CD4-positive, alpha-beta memory T cell (primary cell): ENCODE measurements around the gene ZC3H7B. TPM values are rescaled to one million over a fixed set of nuclear protein-coding genes. Genes with fewer than 3 reads are reported as not detected.

Experiments
- CTCF ChIA-PET: fragments of 350-600 bp; sonication (Branson Sonifier 250); formaldehyde crosslinking; loops from one replicate; lab custom pipeline; 2021; ENCODE audit warnings: inconsistent platforms; ENCODE audit not compliant: partially characterized antibody; lab: Charles Lee
- POLR2A ChIA-PET: fragments of 350-600 bp; sonication (Branson Sonifier 250); formaldehyde crosslinking; loops from one replicate; lab custom pipeline; 2021; ENCODE audit not compliant: partially characterized antibody; lab: Charles Lee
- DNase-seq, 5 donors: peaks; one replicate each; pipeline versions ENCODE4 v3.0.0 to v3.0.0-alpha.2; 2020 to 2022; ENCODE audit warnings: mixed read lengths in 1 of 5
- H3K27ac ChIP-seq: one replicate; pipeline ENCODE4 v1.7.0; 2013; ENCODE audit warnings: low read depth, low read length
- H3K27me3 ChIP-seq: 2 replicates; pipeline ENCODE4 v1.7.0; 2013; ENCODE audit warnings: mild to moderate bottlenecking, low read length, moderate library complexity; ENCODE audit not compliant: insufficient read depth
- H3K36me3 ChIP-seq: 2 replicates; pipeline ENCODE4 v1.7.0; 2013; ENCODE audit warnings: mild to moderate bottlenecking, low read length, moderate library complexity; ENCODE audit not compliant: insufficient read depth
- H3K4me1 ChIP-seq: 2 replicates; pipeline ENCODE4 v1.7.0; 2013; ENCODE audit warnings: mild to moderate bottlenecking, low read length, moderate library complexity; ENCODE audit not compliant: insufficient read depth
- H3K4me3 ChIP-seq, 2 donors: one replicate each; pipeline ENCODE4 v1.7.0; 2013; ENCODE audit warnings: low read length in 2 of 2, mild to moderate bottlenecking in 1 of 2
- H3K9me3 ChIP-seq, 2 donors: one replicate each; pipeline ENCODE4 v1.7.0; 2013; ENCODE audit warnings: low read length in 2 of 2, control low read depth in 1 of 2; ENCODE audit not compliant: control insufficient read depth in 1 of 2
- H3K27ac Mint-ChIP-seq, 7 donors: one replicate each; pipeline ENCODE4 v1.8.0; 2020 to 2021; ENCODE audit warnings: mixed read lengths in 7 of 7, mild to moderate bottlenecking in 6 of 7, inconsistent platforms in 3 of 7, moderate library complexity in 3 of 7
- H3K27me3 Mint-ChIP-seq, 2 donors: one replicate each; pipeline ENCODE4 v1.8.0; 2020 to 2021; ENCODE audit warnings: mixed read lengths in 2 of 2
- H3K36me3 Mint-ChIP-seq, 2 donors: one replicate each; pipeline ENCODE4 v1.8.0; 2020 to 2021; ENCODE audit warnings: mixed read lengths in 2 of 2, inconsistent platforms in 1 of 2, mild to moderate bottlenecking in 1 of 2
- H3K4me1 Mint-ChIP-seq, 4 donors: one replicate each; pipeline ENCODE4 v1.8.0; 2020 to 2021; ENCODE audit warnings: mixed read lengths in 4 of 4, mild to moderate bottlenecking in 1 of 4
- H3K4me3 Mint-ChIP-seq, 8 donors: one replicate each; pipeline ENCODE4 v1.8.0; 2020 to 2021; ENCODE audit warnings: mixed read lengths in 8 of 8, mild to moderate bottlenecking in 7 of 8, moderate library complexity in 6 of 8, inconsistent platforms in 3 of 8
- H3K9me3 Mint-ChIP-seq, 8 donors: one replicate each; pipeline ENCODE4 v1.8.0; 2020 to 2021; ENCODE audit warnings: mixed read lengths in 8 of 8, mild to moderate bottlenecking in 5 of 8, inconsistent platforms in 3 of 8, moderate library complexity in 1 of 8
- intact Hi-C: fragments of 100-400 bp; cut with micrococcal nuclease; formaldehyde crosslinking; loops from one replicate; pipeline ENCODE4 v1.15.1; 2023
- polyA plus RNA-seq, 2 donors: library from polyadenylated mRNA; unstranded; fragments of 300-500 nt; fragmentation: Illumina TruSeq; gene quantifications; one replicate each; pipeline ENCODE4 v1.2.3, GENCODE V29; 2021
- total RNA-seq, 2 experiments: library from RNA; stranded (reverse); gene quantifications; one replicate each; pipeline ENCODE4 v1.2.3, GENCODE V29; 2021

Gene ZC3H7B
- total and polyA plus RNA-seq, 4 experiments from 2014 or later: 0.20 to 40.3 (median 20.5) TPM

DNA sequence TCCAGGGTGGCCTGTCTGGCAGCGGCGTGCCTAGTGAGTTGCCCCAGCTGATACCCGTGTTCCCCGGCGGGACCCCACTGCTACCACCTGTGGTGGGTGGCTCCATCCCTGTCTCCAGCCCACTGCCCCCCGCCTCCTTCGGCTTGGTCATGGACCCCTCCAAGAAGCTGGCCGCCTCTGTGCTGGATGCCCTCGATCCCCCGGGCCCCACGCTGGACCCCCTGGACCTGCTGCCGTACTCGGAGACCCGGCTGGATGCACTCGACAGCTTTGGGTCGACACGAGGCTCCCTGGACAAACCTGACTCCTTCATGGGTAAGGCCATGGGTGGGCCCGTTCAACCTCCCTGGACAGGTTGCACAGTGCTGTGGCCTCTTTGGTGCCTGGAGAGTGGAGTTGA, 38.5 kb downstream of the ZC3H7B start:
- DNase-seq: no peak
- H3K27ac ChIP-seq: no peak overlapping the region
- CTCF ChIA-PET: no interaction called here
- POLR2A ChIA-PET: no interaction called here
- Mint-ChIP-seq H3K36me3 (peaks cover 13 to 45% of the 10 kb centered on the region in 2 donors), H3K4me3 (no peak overlapping the region), H3K9me3 (no peaks in the 10 kb centered on the region), H3K4me1 (peaks cover 0 to 7% (median 3%) of the 10 kb centered on the region in 4 donors), H3K27ac (no peak overlapping the region), H3K27me3 (no peaks in the 10 kb centered on the region)
- no peaks in the 10 kb centered on the region for H3K9me3 ChIP-seq
- no peaks in the 10 kb centered on the region for H3K27me3 ChIP-seq
- H3K4me1 ChIP-seq: no peaks in the 10 kb centered on the region
- no peak overlapping the region for H3K4me3 ChIP-seq
- intact Hi-C loops: no loop called here
- peaks cover 22% of the 10 kb centered on the region for H3K36me3 ChIP-seq

DNA sequence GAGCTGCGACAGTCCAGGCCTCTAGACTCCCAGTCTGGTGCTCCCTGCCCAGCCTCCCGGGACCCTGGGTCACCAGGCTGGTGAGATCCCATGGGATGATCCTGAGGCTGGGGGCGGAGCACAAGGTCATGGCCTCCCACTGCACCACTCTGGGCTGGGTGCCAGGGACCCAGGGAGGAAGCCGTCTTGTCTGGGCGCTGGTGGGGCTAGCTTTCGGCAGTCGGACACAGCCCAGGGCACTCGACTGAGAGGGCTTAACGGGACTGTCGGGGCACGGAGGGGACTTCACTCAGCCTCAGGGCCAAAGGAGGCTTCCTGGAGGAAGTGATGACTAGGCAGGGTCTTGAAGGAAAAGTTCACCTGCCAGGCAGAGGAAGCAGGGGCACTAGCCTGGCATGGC, 39.0 kb downstream of the ZC3H7B start:
- peak overlapping the region in 2 of 7 donors; percentile 12 to 31 for H3K27ac Mint-ChIP-seq
- H3K36me3 ChIP-seq: peaks cover 22% of the 10 kb centered on the region
- POLR2A ChIA-PET: no interaction called here

DNA sequence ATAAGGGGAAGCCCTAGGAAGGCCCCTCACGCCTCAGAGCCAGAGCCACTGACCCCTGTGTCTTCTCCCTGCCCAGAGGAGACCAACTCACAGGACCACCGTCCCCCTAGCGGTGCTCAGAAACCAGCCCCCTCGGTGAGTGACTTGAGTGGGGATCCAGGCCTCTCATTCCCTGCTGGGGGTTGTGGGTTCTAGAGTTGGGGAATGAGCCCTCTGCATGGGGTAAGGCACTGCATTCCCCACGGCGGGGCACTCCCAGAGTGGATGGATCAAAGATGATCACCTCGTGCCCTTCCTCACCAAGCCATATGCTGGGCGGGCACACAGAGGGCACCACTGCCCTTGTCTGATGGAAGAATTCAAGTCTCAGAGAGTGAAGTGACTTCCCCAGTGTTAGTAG, 39.7 kb downstream of the ZC3H7B start:
- Mint-ChIP-seq H3K36me3 (peaks cover 16 to 43% of the 10 kb centered on the region in 2 donors), H3K4me3 (no peak overlapping the region), H3K4me1 (no peaks in the 10 kb centered on the region), H3K9me3 (no peaks in the 10 kb centered on the region), H3K27me3 (no peaks in the 10 kb centered on the region), H3K27ac (peak overlapping the region in 1 of 7 donors; percentile 43)
- CTCF ChIA-PET: no interaction called here
- no peaks in the 10 kb centered on the region for H3K27me3 ChIP-seq
- no peak for DNase-seq
- no peaks in the 10 kb centered on the region for H3K4me1 ChIP-seq
- H3K36me3 ChIP-seq: peaks cover 23% of the 10 kb centered on the region
- H3K27ac ChIP-seq: no peak overlapping the region
- H3K9me3 ChIP-seq: no peaks in the 10 kb centered on the region
- intact Hi-C loops: no loop called here
- H3K4me3 ChIP-seq: no peak overlapping the region
- POLR2A ChIA-PET: interaction anchor here (0.7 kb wide), 1 partner anchor 38 kb away, joined by 3 read pairs; no protein-coding TSS in a partner anchor

More for the DNA sequence above, 39.0 kb downstream of the ZC3H7B start:
- no peak overlapping the region for H3K27ac ChIP-seq
- no peaks in the 10 kb centered on the region for H3K4me1 ChIP-seq
- Mint-ChIP-seq H3K9me3 (no peaks in the 10 kb centered on the region), H3K4me3 (no peak overlapping the region), H3K36me3 (peaks cover 16 to 45% of the 10 kb centered on the region in 2 donors), H3K27me3 (no peaks in the 10 kb centered on the region), H3K4me1 (peaks cover 0 to 6% (median 2%) of the 10 kb centered on the region in 4 donors)
- CTCF ChIA-PET: no interaction called here
- DNase-seq: no peak
- H3K9me3 ChIP-seq: no peaks in the 10 kb centered on the region
- intact Hi-C loops: no loop called here
- no peak overlapping the region for H3K4me3 ChIP-seq
- no peaks in the 10 kb centered on the region for H3K27me3 ChIP-seq

DNA sequence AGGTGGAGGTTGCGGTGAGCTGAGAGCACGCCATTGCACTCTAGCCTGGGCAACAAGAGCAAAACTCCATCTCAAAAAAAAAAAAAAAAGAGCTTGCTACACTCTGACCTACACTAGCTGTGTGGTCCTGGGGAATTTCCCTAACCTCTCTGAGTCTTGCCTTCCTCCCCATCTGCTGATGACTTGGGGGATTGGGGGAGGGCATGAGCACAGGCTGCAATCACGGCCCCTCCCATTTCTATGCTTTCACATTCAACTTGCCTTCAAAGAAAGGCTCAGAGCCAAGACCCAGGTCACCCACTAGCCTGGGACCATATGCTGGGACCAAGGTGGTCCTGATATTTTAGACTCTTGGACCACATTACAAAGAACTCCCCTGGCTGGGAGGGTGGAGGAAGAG, 40.7 kb downstream of the ZC3H7B start:
- intact Hi-C loops: no loop called here
- Histone ChIP-seq H3K9me3 (no peaks in the 10 kb centered on the region), H3K36me3 (peaks cover 30% of the 10 kb centered on the region), H3K27me3 (no peaks in the 10 kb centered on the region), H3K4me3 (no peak overlapping the region), H3K27ac (no peak overlapping the region), H3K4me1 (no peaks in the 10 kb centered on the region)
- peak overlapping the region in 3 of 7 donors; percentile 42 to 47 (median 43) for H3K27ac Mint-ChIP-seq
- no peaks in the 10 kb centered on the region for H3K27me3 Mint-ChIP-seq
- DNase-seq: no peak
- POLR2A ChIA-PET: no interaction called here
- H3K4me3 Mint-ChIP-seq: no peak overlapping the region
- CTCF ChIA-PET: no interaction called here
- no peaks in the 10 kb centered on the region for H3K9me3 Mint-ChIP-seq
- no peaks in the 10 kb centered on the region for H3K4me1 Mint-ChIP-seq
- peaks cover 20 to 43% of the 10 kb centered on the region in 2 donors for H3K36me3 Mint-ChIP-seq

DNA sequence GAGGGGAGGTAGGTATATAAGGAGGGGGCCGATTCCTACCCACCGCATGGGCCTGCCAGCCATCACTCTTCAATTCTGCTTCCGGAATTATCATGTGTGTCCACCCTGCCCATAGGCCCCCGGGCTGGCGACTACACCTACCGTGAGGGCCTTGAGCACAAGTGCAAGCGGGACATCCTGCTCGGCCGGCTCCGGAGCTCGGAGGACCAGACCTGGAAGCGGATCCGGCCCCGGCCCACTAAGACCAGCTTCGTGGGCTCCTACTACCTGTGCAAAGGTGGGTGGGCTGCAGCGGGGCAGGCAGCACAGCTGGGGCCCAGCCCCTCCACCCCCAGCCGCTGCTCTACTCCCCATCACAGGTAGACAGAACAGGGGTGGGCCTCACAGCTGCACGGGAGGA, 42.0 kb downstream of the ZC3H7B start:
- peaks cover 41% of the 10 kb centered on the region for H3K36me3 ChIP-seq
- Mint-ChIP-seq H3K9me3 (no peaks in the 10 kb centered on the region), H3K36me3 (peaks cover 25 to 50% of the 10 kb centered on the region in 2 donors), H3K4me1 (no peaks in the 10 kb centered on the region), H3K27ac (no peak overlapping the region), H3K27me3 (no peaks in the 10 kb centered on the region), H3K4me3 (no peak overlapping the region)
- H3K4me1 ChIP-seq: no peaks in the 10 kb centered on the region
- H3K27me3 ChIP-seq: no peaks in the 10 kb centered on the region
- no peaks in the 10 kb centered on the region for H3K9me3 ChIP-seq
- POLR2A ChIA-PET: no interaction called here
- DNase-seq: peak in 1 of 5 donors; percentile 1
- H3K4me3 ChIP-seq: no peak overlapping the region
- CTCF ChIA-PET: no interaction called here
- intact Hi-C loops: no loop called here
- H3K27ac ChIP-seq: no peak overlapping the region

DNA sequence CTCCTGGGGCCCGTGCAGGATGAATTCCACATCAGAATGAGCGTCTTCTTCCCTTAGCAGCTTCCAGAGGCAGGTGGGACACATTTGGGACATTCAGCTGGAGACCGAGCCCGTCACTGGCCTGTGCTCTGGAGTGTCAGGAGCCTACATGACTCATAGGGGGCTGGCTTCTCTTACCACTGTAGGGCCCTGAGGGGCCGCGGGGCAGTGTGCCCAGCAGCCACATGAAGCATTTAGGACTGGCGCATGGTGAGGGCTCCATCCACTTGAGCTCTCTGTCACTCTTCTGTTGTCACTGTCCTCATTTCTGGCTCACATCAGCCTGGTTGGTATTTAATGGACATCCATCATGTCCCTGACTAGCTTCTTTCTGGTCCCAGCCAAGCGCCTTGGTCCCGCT, 42.4 kb downstream of the ZC3H7B start:
- H3K9me3 ChIP-seq: no peaks in the 10 kb centered on the region
- POLR2A ChIA-PET: no interaction called here
- H3K27me3 ChIP-seq: no peaks in the 10 kb centered on the region
- no peak overlapping the region for H3K27ac ChIP-seq
- H3K36me3 ChIP-seq: peaks cover 45% of the 10 kb centered on the region
- Mint-ChIP-seq H3K4me3 (no peak overlapping the region), H3K9me3 (no peaks in the 10 kb centered on the region), H3K27ac (peak overlapping the region in 1 of 7 donors; percentile 7), H3K36me3 (peaks cover 28 to 53% of the 10 kb centered on the region in 2 donors), H3K4me1 (no peaks in the 10 kb centered on the region), H3K27me3 (no peaks in the 10 kb centered on the region)
- CTCF ChIA-PET: no interaction called here
- no peaks in the 10 kb centered on the region for H3K4me1 ChIP-seq
- no peak overlapping the region for H3K4me3 ChIP-seq
- intact Hi-C loops: no loop called here
- DNase-seq: no peak

DNA sequence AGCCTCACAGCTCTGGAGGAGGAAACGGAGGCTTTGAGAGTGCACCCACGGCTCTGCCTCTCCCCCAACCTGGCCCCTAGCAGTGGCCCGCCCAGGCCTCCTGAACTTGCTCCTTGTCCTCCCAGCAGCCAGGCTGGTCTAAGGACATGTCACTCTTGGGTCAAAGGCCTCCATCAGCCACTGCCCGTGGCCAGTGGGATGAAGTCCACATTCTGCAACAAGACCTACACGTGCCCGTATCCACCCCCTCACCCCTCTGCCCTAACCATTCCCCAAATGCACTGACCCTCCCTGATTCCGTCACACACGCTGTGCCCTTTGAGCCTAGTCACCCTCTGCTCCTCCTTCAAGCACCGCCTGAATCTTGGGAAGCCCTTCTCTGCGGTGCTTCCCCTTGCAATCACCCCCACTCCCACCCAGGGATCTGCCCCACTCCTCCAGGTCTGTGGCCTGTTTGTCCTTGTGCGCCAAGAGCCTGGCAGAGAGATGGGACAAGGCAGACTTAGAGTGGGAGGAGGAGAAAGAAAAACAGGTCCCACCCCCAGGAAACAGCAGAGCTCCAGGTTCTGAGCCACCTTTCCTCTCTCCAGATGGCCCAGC, 43.0 kb downstream of the ZC3H7B start:
- peaks cover 28 to 55% of the 10 kb centered on the region in 2 donors for H3K36me3 Mint-ChIP-seq
- no peak overlapping the region for H3K4me3 Mint-ChIP-seq
- no peaks in the 10 kb centered on the region for H3K27me3 Mint-ChIP-seq
- intact Hi-C loops: no loop called here
- DNase-seq: no peak
- Histone ChIP-seq H3K4me3 (no peak overlapping the region), H3K36me3 (peaks cover 47% of the 10 kb centered on the region), H3K9me3 (no peaks in the 10 kb centered on the region), H3K4me1 (no peaks in the 10 kb centered on the region), H3K27me3 (no peaks in the 10 kb centered on the region), H3K27ac (no peak overlapping the region)
- ChIA-PET POLR2A (interaction anchor here (1.0 kb wide), 1 partner anchor 58 kb away, joined by 3 read pairs; the partner anchor contains the start of gene RANGAP1), CTCF (no interaction called here)
- peak overlapping the region in 2 of 7 donors; percentile 43 to 79 for H3K27ac Mint-ChIP-seq
- H3K4me1 Mint-ChIP-seq: no peaks in the 10 kb centered on the region
- no peaks in the 10 kb centered on the region for H3K9me3 Mint-ChIP-seq
